ENCODE measurements around the gene CYB5D1. TPM values are rescaled to one million over a fixed set of nuclear protein-coding genes. Genes with fewer than 3 reads are reported as not detected.
"Not testable (repeated sequence)": the region's sequence is repeated elsewhere in the genome, so short reads cannot be mapped to it uniquely, and the experiment has no call there.

Gene CYB5D1
- total RNA-seq, 1 experiment from 2014 or later: 5.3 TPM

DNA sequence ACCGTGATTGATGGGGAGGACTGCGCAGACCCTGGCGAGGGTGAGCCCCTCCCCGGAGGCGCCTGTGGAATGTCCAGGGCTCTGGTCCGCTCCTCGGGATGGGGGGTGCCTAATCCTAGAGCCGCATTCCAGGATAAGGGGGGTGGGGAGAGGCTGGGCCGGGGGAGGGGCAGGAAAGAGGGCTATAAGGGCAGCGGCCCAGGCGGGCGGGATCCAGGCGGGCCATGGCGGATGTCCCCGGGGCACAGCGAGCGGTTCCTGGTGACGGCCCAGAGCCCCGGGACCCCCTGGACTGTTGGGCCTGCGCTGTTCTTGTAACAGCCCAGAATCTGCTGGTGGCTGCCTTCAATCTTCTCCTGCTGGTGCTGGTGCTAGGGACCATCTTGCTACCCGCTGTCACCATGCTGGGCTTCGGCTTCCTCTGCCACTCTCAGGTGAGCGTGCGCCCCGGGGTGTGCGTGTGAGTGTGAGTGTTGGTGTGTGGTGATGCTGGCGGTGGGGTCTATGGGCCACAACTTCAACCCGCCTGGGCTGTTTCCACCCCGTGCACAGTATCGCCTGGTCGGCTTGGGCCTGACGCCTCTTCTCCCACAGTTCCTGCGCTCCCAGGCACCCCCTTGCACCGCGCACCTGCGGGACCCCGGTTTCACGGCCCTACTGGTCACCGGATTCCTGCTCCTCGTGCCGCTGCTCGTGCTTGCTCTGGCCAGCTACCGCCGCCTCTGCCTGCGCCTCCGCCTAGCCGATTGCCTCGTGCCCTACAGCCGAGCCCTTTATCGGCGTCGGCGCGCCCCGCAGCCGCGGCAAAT lies 2.7 kb upstream of the CYB5D1 start, which contains the start of gene TMEM88:
Gene TMEM88 (plus strand): TSS at position 216 of the 809 bp plus-strand sequence. CDS start 9 bp downstream, at position 225.
- Histone ChIP-seq H3K4me3 (peak within 1 kb of the TSS; percentile 71; the same call in 1 of the 2 replicates), H3K27ac (no peak within 1 kb of the TSS), H3K36me3 (peaks cover 19% of the 10 kb centered on the region), H3K4me1 (0 out of 2 replicates have a peak, but pooled peaks cover 2% of the 10 kb centered on the region), H3K9me3 (replicated peaks) (no peaks in the 10 kb centered on the region), H3K27me3 (no peaks in the 10 kb centered on the region)
- DNase-seq: no peak

DNA sequence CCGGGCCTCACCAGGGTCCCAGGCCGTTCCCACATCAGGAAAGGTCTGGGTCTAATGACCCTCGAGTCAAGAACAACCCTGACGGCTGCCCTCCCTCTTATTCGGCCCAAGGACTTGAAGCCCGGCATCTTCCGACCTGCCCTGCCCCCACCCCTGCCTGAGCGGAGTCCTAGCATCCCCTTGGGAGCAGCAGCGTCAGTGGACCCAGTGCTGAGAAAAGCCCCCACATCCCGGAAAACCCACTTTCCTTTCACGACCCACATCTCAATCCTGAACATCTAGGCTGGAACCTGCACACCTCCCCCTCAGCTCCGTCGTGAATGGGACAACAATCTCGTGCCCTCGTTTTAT lies 2.2 kb upstream of the CYB5D1 start:
- Histone ChIP-seq H3K27ac (no peak overlapping the region), H3K4me3 (no peak overlapping the region), H3K36me3 (peaks cover 14% of the 10 kb centered on the region), H3K9me3 (replicated peaks) (no peaks in the 10 kb centered on the region), H3K27me3 (no peaks in the 10 kb centered on the region), H3K4me1 (0 out of 2 replicates have a peak, but pooled peaks cover 2% of the 10 kb centered on the region)
- DNase-seq: no peak

DNA sequence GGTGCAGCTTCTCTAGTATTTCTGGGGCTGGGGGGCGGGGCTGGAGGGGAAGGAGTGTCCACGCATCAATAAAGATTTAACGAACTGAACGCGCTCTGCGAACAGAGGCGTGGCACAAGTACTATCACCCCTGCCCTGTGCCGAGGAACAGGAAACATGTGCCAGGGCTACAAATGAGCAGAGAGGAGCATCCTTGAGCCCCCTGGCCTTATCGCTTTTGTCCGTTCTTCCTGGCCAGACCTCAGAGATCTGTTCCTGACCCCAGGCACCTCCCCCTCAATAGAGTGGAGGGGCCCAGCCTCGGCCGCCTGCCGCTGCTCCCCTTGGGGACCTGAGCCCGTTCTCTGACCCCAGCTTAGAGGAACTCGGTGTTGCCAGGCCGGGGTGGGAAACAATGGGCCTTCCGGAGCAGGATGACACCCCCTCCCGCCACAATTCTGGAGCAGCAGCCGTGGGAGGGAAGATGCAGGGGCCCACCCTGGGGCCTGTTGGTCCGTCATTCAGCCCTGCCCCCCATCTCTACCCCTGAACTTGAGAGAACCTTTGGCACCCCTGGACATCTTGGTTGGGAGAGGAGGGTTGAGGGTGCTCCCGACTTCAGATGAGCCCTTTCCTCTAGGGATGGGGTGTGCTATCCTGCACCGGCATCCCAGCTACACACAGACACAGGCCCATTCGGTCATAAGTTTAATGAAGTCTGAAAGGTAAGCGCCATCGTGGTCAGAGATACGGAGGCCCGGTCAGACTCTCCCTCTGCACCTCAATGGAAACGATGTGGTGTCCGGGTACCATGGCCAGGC lies 1.6 kb upstream of the CYB5D1 start:
- Histone ChIP-seq H3K27me3 (no peaks in the 10 kb centered on the region), H3K9me3 (replicated peaks) (no peaks in the 10 kb centered on the region), H3K4me1 (0 out of 2 replicates have a peak, but pooled peaks cover 2% of the 10 kb centered on the region), H3K4me3 (peak overlapping the region; percentile 71), H3K36me3 (peaks cover 8% of the 10 kb centered on the region), H3K27ac (peak overlapping the region; percentile 94)
- DNase-seq: peak in 1 of 2 experiments; percentile 32

GRCh38 chr17:7856811-7857712 lies 741 bp upstream of the CYB5D1 start, which contains the start of gene NAA38:
TSS of gene NAA38 (minus strand) at chr17:7857559. CDS start at chr17:7857463, 96 bp downstream.
- Histone ChIP-seq H3K27ac (peak within 1 kb of the TSS; percentile 94), H3K27me3 (no peaks in the 10 kb centered on the region), H3K4me3 (peak within 1 kb of the TSS; percentile 71), H3K4me1 (0 out of 2 replicates have a peak, but pooled peaks cover 2% of the 10 kb centered on the region), H3K36me3 (peaks cover 2% of the 10 kb centered on the region; the same call in 1 of the 2 replicates), H3K9me3 (replicated peaks) (no peaks in the 10 kb centered on the region)
- DNase-seq: peak; percentile 96 to 97

DNA sequence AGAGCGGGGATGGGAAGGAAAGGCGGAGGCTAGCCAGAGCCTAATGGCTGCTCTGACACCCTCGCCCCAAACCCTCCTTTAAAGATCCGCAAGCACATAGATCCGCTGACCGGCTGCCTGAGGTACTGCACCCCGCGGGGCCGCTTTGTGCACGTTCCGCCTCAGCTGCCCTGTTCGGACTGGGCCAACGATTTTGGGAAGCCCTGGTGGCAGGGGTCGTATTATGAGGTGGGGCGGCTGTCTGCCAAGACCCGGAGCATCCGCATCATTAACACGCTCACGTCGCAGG lies 663 bp downstream of the CYB5D1 start:
- Histone ChIP-seq H3K27ac (no peak overlapping the region), H3K36me3 (peaks cover 7% of the 10 kb centered on the region; the same call in 1 of the 2 replicates), H3K4me3 (no peak overlapping the region), H3K27me3 (no peaks in the 10 kb centered on the region), H3K4me1 (0 out of 2 replicates have a peak, but pooled peaks cover 5% of the 10 kb centered on the region), H3K9me3 (replicated peaks) (no peaks in the 10 kb centered on the region)
- DNase-seq: no peak

DNA sequence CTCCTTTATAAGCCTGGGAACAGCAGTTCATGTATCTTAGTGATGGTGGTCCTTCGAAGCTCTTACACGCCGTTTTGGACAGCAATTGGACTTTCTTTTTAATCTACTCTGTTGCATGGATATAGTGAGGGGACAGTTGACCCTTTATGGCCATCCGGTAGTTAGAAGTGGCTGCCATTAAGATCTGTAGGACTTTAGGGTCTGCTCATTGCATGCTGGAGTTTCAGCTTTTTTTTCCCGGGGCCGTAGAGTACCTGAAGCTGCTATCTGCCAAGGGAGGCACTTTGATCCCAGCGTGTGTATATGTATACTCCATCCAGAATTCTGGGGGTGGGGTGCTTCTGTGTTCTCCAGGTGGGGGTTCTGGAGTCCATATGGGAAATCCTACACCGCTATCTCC lies 1.2 kb downstream of the CYB5D1 start:
- Histone ChIP-seq H3K4me3 (no peak overlapping the region), H3K4me1 (0 out of 2 replicates have a peak, but pooled peaks cover 5% of the 10 kb centered on the region), H3K27me3 (no peaks in the 10 kb centered on the region)

DNA sequence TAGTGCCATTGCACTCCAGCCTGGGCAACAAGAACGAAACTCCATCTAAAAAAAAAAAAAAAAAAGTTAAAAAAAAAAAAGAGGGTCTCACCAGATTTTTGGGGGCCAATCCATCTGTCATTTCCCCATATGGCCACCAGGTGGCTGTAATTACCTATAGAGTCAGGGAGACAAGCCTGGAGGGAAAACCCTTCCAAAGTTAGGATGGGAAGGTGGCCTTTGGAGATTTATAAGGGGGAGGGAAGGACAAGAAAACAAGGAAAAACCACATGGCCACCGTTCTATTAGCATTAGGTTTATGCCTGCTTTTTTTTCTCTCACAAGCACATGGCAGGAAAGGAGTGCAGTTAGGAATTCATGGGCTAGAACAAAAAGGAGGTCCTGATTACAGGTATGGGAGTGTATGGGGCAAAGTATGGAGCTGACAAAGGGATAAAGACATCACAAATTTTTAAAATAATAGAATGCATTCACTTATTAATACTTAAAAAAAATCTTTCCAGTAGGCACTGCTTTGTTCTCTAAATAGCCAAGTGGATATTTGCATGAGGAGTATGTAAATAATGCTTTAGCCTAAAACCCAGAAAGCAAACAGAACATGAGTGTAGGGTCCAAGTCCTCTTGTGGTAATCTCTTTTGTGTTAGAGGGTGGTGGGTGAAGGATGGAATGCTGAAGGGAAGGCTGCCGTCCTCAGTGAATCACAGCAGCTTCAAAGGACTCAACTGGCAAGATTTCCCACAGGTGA lies 5.1 kb downstream of the CYB5D1 start:
- no peak overlapping the region for H3K27ac ChIP-seq
- no peak overlapping the region for H3K4me3 ChIP-seq
- no peaks in the 10 kb centered on the region for H3K27me3 ChIP-seq
- no peaks in the 10 kb centered on the region for H3K9me3 ChIP-seq (replicated peaks)
- DNase-seq: peak; percentile 61 to 74
- 0 out of 2 replicates have a peak, but pooled peaks cover 3% of the 10 kb centered on the region for H3K4me1 ChIP-seq
- peaks cover 15% of the 10 kb centered on the region for H3K36me3 ChIP-seq

More for the DNA sequence above, 1.2 kb downstream of the CYB5D1 start:
- no peak for DNase-seq
- Histone ChIP-seq H3K36me3 (peaks cover 7% of the 10 kb centered on the region; the same call in 1 of the 2 replicates), H3K9me3 (replicated peaks) (no peaks in the 10 kb centered on the region), H3K27ac (no peak overlapping the region)

GRCh38 chr17:7864384-7864783 lies 6.6 kb downstream of the CYB5D1 start:
- H3K4me3 ChIP-seq; H3K27me3 ChIP-seq; H3K4me1 ChIP-seq; DNase-seq; H3K27ac ChIP-seq; H3K9me3 ChIP-seq (replicated peaks): not testable (repeated sequence)
- peaks cover 16% of the 10 kb centered on the region for H3K36me3 ChIP-seq

DNA sequence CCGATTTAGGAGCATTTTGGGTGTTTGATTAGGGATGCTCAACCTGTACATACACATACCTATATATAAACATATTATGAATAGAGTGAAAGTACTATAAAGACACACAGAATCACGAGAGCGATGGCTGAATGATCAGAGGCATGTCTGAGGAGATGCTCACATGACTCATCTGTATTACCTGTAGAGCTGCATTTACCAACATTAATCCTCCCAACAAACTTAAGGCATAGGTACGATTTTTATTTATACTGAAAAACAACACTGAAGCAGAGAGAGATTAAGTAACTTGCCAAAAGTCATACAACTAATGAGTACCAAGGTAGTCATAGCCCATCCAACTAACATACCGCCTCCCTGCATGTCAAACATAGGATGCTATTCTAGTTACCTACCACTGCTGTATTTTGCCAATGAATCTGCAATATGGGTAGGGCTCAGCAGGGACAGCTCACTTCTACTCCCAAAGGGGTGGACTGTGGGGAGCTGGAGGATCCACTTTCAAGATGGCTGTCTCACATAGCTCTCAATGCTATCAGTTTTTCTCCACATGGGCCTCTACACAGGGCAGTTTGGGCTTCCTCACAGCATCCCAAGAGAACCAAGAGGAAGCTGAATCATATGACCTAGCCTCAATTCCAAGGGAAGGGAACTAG lies 7.3 kb downstream of the CYB5D1 start:
- Histone ChIP-seq H3K36me3 (peaks cover 18% of the 10 kb centered on the region), H3K4me3 (no peak overlapping the region), H3K27ac (no peak overlapping the region), H3K27me3 (no peaks in the 10 kb centered on the region), H3K4me1 (0 out of 2 replicates have a peak, but pooled peaks cover 3% of the 10 kb centered on the region), H3K9me3 (replicated peaks) (no peaks in the 10 kb centered on the region)
- DNase-seq: no peak

DNA sequence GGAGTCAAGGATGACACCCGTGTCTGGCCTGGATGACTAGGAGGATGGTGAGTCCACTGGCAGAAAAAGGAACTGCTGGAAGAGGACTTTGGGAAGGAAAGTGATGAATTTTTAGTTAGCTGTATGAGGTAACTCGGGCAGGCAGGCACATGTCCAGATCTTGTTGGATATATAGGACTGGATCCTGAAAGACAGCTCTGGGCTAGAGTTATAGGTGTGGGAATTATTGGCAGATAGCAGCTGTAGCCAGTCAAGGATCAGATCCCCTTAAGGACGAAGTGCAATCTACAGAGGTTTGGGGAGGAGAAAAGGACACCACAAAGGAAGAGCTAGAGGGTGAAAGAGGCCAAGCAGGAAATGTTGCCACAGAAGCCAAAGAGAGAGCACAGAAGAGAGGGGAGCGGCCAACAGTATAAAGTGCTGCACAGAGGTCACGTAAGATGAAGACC lies 10.1 kb downstream of the CYB5D1 start:
- no peak for DNase-seq
- H3K27ac ChIP-seq: no peak overlapping the region
- 0 out of 2 replicates have a peak, but pooled peaks cover 2% of the 10 kb centered on the region for H3K4me1 ChIP-seq
- H3K9me3 ChIP-seq (replicated peaks): no peaks in the 10 kb centered on the region
- no peaks in the 10 kb centered on the region for H3K27me3 ChIP-seq
- peaks cover 21% of the 10 kb centered on the region for H3K36me3 ChIP-seq
- no peak overlapping the region for H3K4me3 ChIP-seq

- Histone ChIP-seq H3K27ac (no peak overlapping the region), H3K27me3 (no peaks in the 10 kb centered on the region), H3K36me3 (peaks cover 18% of the 10 kb centered on the region), H3K9me3 (replicated peaks) (no peaks in the 10 kb centered on the region), H3K4me1 (no peaks in the 10 kb centered on the region), H3K4me3 (no peak overlapping the region)
- no peak for DNase-seq
Observed at GRCh38 chr17:7873051-7873450, 15.2 kb downstream of the CYB5D1 start.

DNA sequence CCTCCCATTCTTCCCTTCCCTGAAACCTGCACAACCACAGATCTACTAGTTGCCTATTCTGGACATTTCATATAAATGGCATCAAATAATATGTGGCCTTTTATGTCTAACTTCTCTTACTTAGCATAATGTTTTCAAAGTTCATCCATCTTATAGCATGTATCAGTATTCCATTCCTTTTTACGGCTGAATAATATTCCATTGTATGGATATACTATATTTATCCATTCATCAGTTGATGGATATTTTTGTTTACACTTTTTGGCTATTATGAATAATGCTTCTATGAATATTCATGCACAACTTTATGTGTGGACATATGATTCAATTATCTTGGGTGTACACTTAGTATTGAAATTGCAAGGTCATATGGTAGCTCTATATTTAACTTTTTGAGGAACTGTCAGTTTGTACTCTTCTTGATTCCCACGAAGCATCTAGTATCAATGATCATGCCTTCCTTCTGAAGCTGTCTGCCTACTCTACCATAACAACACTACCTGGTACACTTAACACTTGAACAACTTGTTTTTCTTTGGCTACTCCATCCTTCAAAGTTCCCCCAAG lies 18.1 kb downstream of the CYB5D1 start:
- DNase-seq: no peak
- H3K4me3 ChIP-seq: no peak overlapping the region
- no peaks in the 10 kb centered on the region for H3K4me1 ChIP-seq
- no peaks in the 10 kb centered on the region for H3K9me3 ChIP-seq (replicated peaks)
- no peaks in the 10 kb centered on the region for H3K27me3 ChIP-seq
- no peak overlapping the region for H3K27ac ChIP-seq
- peaks cover 29% of the 10 kb centered on the region for H3K36me3 ChIP-seq

- Histone ChIP-seq H3K4me3 (no peak overlapping the region), H3K27me3 (no peaks in the 10 kb centered on the region), H3K4me1 (no peaks in the 10 kb centered on the region), H3K27ac (no peak overlapping the region), H3K36me3 (peaks cover 25% of the 10 kb centered on the region), H3K9me3 (replicated peaks) (no peaks in the 10 kb centered on the region)
- DNase-seq: no peak
Observed at GRCh38 chr17:7878234-7878633, 20.4 kb downstream of the CYB5D1 start.

Data from SJCRH30 (cell line).